NCI-H526 treated with DMSO at 0.1 percent for 48 hours (cell line): ENCODE data around the gene GBF1.
"Not testable (repeated sequence)": the region's sequence is repeated elsewhere in the genome, so short reads cannot be mapped to it uniquely, and the experiment has no call there.

ENCODE experiments used
- DNase-seq: peaks from one replicate; lab custom pipeline; 2025; lab: John Stamatoyannopoulos, UW

The GBF1 gene

DNA sequence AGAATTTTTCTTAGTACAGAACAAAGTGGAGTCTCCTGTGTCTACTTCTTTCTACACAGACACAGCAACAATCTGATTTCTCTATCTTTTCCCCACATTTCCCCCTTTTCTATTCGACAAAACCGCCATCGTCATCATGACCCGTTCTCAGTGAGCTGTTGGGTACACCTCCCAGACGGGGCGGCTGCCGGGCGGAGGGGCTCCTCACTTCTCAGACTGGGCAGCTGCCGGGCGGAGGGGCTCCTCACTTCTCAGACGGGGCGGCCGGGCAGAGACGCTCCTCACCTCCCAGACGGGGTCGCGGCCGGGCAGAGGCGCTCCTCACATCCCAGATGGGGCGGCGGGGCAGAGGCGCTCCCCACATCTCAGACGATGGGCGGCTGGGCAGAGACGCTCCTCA is 56.0 kb downstream of the GBF1 start:
- DNase-seq = not testable (repeated sequence)

GRCh38 chr10:102302611-102303010 is 57.3 kb downstream of the GBF1 start:
- DNase-seq = no peak

- DNase-seq = no peak
Observed at GRCh38 chr10:102306006-102306405, 60.7 kb downstream of the GBF1 start.

DNA sequence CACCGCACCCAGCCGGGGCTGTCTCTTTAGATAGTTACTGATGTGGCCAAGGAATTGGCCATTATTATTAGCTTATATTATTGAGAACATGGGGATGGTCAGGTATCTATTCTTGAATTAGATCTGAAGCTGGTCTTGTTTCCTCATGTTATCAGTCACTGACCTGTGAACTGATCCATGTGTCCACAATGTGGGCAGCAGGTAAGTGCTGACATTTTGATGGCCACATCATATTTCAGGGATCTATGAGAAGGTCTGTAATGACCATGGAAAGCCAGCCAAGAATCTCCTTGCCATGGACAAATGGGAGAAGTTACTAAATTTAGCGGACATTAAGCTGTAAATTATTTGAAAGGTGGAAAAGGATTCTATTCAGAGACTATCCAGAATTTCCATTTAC is 61.4 kb downstream of the GBF1 start:
- DNase-seq = no peak

DNA sequence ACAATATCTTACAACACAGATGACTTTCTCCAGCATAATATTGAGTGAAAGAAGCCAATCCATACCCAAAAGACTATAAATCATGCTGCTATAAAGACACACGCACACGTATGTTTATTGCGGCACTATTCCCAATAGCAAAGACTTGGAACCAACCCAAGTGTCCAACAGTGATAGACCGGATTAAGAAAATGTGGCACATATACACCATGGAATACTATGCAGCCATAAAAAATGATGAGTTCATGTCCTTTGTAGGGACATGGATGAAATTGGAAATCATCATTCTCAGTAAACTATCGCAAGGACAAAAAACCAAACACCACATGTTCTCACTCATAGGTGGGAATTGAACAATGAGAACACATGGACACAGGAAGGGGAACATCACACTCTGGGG is 63.0 kb downstream of the GBF1 start:
- DNase-seq = not testable (repeated sequence)

GRCh38 chr10:102309236-102309635 is 63.9 kb downstream of the GBF1 start:
- no peak for DNase-seq

GRCh38 chr10:102309916-102310315 is 64.6 kb downstream of the GBF1 start:
- no peak for DNase-seq

DNA sequence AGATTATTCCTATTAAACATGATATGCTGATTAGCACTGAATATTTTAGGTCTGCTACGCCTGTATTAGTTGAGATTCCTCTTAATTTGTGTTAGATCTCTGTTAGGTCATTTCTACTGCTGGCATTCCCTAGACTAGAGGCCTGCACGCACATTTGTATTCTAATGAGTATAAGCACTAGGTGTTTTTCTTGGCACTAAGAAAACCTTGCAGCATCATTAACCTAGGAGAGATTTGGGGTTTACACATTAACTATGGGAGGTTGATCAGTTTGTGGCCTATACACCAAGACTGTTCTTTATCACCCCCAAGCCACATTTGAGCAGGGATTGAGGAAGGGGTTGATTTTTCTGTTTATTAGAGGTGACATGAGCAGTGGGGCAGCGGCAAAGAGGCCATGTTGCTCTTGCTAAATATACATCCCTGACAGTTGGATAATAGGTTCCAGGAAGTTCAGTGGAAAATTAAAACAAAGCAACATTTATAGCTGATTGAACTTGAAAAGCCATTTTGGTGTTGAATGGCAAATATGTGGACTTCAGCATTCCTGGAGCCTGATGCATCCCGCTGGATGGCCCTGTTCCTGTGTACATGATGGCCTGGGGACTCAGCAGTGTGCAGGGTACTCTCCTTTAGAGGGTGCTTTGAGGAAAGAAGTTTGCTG is 65.2 kb downstream of the GBF1 start:
- no peak for DNase-seq

- DNase-seq = no peak
Observed at GRCh38 chr10:102311025-102311420, 65.7 kb downstream of the GBF1 start.

DNA sequence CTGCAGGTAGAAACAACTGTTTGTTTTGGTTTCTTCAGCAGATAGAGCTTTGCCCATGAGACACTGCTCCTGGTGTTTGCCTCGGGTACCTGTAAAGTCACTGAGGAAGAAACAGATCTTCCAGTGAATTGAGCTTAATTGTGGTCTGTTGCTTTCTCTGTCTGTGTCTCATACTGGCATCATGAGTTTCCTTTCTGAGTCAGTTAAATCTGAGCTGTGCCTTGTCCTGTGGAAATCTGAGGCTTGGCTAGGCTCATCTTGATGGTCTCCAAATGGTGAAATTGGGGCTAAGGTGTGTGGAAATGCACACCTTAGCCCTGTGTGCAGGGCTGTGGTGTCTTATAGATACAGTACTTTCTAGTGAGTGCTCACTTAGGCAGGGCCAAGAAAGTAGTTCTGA is 67.4 kb downstream of the GBF1 start:
- no peak for DNase-seq

GRCh38 chr10:102313221-102313896 is 68.0 kb downstream of the GBF1 start:
- no peak for DNase-seq

GRCh38 chr10:102314801-102315200 is 69.5 kb downstream of the GBF1 start:
- no peak for DNase-seq

DNA sequence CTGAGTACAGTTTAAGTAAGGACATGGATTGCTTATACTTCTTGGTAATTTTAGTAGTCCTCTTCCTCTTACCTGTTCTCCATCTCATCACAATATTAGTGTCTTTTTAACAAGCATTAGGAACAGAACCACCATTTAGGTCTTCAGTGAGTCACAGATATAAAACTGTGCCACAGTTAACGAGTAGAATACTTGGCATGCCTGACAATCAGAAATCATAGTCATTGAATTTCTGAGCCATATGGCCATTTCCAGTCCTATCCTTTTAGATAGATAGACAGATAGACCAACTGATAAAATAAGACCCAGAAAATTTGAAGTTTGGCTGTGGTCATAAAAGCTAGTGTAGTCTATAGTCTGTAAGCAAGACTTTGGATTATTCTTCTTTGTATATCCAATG is 71.1 kb downstream of the GBF1 start:
- DNase-seq = no peak

- DNase-seq = no peak
Observed at GRCh38 chr10:102322914-102323313, 77.6 kb downstream of the GBF1 start.

- no peak for DNase-seq
Observed at GRCh38 chr10:102324061-102324460, 78.7 kb downstream of the GBF1 start.

DNA sequence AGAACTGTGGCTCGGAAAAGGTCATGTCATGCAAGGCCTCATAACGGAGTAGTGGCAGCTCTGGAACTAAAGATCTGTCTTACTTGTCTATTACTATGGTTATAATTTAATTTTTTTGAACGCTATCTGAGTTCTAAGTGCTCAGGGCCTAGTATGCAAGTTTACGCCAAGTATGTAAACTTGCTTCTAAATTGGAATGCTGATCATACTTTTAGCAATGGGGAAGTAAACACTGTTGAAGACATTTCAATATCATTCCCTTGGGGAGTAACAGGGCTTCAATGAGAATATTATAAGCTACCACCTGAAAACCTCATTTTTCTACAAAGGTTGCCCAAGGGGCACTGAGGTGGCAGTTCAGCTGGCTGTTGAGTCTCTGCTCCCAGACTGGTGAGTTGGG is 80.7 kb downstream of the GBF1 start:
- DNase-seq = no peak

- DNase-seq = no peak
Observed at GRCh38 chr10:102327002-102327401, 81.7 kb downstream of the GBF1 start.

DNA sequence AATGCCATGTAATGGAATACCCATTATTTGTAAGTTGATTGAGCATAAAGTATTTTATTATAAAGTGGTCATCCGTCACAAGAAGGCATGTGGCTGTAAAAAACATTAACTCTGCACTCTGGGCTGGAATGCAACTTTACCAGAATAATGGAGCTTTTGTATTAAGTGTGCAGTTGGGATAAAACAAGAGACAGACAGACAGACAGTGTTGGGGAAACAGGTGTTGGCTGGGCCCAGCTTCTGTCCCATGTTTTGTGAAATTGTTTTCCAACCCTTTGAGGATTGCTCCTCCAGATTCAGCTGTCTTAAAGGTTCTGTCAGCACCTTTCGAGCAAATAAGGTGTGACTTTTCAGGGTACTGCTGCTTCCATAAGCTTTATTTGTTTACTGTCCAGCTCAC is 82.3 kb downstream of the GBF1 start:
- DNase-seq = no peak

GRCh38 chr10:102332772-102333171 is 87.4 kb downstream of the GBF1 start:
- no peak for DNase-seq

- DNase-seq = no peak
Observed at GRCh38 chr10:102334101-102334500, 88.8 kb downstream of the GBF1 start.

GRCh38 chr10:102335184-102335583 is 89.9 kb downstream of the GBF1 start:
- DNase-seq = no peak

GRCh38 chr10:102341038-102341688 is 95.8 kb downstream of the GBF1 start:
- DNase-seq = no peak

GRCh38 chr10:102342458-102342857 is 97.1 kb downstream of the GBF1 start:
- no peak for DNase-seq
